ENCODE results near the gene STH.

STH gene

GRCh38 chr17:46036491-46036890, 37.4 kb downstream of the STH start:
- TF ChIP-seq CTCF (conservative IDR thresholded peaks at IDR 0.05), result no peak
- no peak overlapping the region for H3K27ac ChIP-seq

- no peak for TF ChIP-seq CTCF (conservative IDR thresholded peaks at IDR 0.05)
- H3K27ac ChIP-seq, result no peak overlapping the region
These were observed 38.7 kb downstream of the STH start for GRCh38 chr17:46037722-46038255.

- no peak overlapping the region for H3K27ac ChIP-seq
- TF ChIP-seq CTCF (conservative IDR thresholded peaks at IDR 0.05), result no peak
These were observed 39.4 kb downstream of the STH start for GRCh38 chr17:46038414-46038813.

- no peak for TF ChIP-seq CTCF (conservative IDR thresholded peaks at IDR 0.05)
- H3K27ac ChIP-seq, result peak overlapping the region; percentile 44
These were observed 39.9 kb downstream of the STH start for GRCh38 chr17:46038937-46039336.

- H3K27ac ChIP-seq, result peak overlapping the region; percentile 44
- TF ChIP-seq CTCF (conservative IDR thresholded peaks at IDR 0.05), result no peak
These were observed 40.6 kb downstream of the STH start for GRCh38 chr17:46039592-46040186.

- peak overlapping the region; percentile 44 for H3K27ac ChIP-seq
- no peak for TF ChIP-seq CTCF (conservative IDR thresholded peaks at IDR 0.05)
These were observed 43.2 kb downstream of the STH start for GRCh38 chr17:46042246-46042645.

GRCh38 chr17:46042925-46043324, 43.9 kb downstream of the STH start:
- peak overlapping the region; percentile 44; the same call in 1 of the 2 replicates for H3K27ac ChIP-seq

More at GRCh38 chr17:46042925-46043324, 43.9 kb downstream of the STH start:
- no peak for TF ChIP-seq CTCF (conservative IDR thresholded peaks at IDR 0.05)
